Activated CD8-positive, alpha-beta memory T cell treated with anti-CD3 and anti-CD28 coated beads for 1 hour (primary cell): Measurements from ENCODE around the gene DDX53.

ENCODE experiments used
- DNase-seq, 2 donors: peaks; one replicate each; pipeline ENCODE4 v3.0.0-alpha.2; 2020; ENCODE audit warnings: low read depth in 1 of 2; ENCODE audit errors: extremely low read depth in 1 of 2

DDX53 gene

DNA sequence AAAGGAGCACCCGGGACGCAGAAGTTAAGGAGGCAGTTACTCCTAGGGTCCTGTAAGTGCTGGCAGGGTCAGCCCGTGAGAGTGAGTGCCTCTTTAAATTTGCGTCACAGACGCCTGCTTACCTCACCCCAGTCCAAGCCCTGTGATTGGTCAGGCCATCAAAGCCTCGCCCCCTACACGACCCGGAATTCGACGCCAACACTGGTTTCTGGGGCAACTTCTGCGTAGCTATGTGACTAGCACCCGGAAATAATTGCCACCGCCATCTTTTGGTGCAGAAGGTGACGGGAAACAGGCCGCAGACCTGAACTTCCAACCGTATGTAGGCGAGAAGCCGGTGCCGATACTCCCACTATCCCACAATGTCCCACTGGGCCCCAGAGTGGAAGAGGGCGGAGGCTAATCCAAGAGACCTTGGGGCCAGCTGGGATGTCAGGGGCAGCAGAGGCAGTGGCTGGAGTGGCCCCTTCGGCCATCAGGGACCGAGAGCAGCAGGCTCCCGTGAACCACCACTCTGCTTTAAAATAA lies at the start of gene DDX53:
Gene DDX53 (plus strand): TSS at position 265 of the 528 bp plus-strand sequence. CDS start 98 bp downstream, at position 363.
- no peak for DNase-seq

DNA sequence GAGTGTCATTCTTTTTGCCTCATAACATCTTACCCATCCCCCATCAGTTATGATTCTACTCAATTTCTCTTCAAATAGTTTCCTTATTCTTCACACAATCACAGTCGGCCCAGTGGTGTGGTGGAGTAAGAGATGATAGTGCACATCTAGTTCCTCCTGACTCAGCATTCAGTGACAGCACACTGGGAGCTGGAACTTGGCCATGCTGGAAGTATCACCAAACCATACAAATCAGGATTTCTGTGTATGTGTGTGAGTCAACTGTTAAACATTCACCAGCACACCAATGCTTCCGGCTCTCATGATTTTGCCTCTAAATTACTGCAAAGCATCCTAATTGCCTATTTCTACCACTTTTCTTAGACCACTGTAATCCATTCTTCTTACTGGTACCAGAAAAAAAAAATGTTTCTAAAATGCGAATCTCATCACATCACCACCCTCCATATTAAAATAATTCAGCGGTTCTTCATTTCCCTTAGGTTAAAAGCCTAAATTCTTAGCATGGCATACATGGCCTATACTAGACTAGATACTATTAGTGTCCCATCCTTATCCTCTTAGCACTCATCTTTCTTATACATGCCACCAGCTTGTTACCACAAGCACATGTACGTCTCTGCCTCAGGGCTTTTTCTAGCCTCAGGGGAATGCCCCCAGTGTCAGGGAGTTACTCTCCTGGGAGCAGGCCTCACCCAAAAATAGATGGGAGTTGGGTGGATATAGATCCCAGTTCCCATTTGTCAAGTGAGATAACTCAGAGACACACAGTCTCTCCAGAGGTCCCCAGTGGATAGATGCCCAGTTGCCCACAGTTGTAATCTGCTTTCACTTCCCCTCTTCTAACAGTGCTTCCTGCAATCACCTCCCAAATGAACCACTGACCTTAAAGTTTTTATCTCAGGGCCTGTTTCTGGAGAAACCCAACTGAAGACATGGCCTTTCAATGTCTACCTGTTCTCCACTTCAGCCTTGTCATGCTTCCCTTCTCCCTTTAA lies 49.2 kb upstream of the DDX53 start:
- DNase-seq, result no peak

DNA sequence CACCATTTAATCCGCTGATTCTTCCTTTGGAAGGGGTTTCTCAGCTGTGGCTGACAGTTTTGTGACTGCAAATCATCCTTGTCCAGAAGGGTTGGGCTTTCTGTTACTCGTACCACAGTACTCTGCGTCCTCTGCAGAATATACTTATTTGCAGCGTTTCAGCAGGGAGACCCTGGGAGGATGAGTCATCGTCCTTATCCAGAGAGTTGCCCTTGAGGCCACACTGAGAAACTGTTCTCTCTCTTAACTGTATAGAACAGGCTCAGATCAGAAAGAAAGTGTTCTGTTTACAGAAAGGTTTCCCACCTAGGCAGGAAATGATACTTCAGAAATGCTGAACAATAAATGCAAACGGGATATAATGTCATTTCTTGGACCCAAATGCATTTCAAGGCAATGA lies 47.8 kb upstream of the DDX53 start:
- no peak for DNase-seq

DNA sequence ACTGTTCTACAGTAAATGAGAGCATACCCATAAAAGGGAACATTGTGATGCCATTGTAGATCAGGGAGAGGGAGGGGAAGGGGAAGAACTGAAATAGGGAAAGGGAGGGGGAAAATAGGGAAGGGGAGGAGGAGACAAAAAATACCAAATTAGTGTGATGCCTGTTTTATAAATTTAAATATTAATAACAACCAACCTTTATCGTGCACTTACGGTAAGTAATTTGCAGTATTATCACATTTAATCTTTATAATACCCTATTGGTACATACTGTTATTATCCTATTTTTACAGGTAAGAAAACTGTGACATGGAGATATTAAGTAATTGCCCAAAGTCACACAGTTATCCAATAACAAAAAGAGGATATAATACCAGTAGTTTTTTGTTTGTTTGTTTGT lies 41.5 kb upstream of the DDX53 start:
- DNase-seq, result no peak

DNA sequence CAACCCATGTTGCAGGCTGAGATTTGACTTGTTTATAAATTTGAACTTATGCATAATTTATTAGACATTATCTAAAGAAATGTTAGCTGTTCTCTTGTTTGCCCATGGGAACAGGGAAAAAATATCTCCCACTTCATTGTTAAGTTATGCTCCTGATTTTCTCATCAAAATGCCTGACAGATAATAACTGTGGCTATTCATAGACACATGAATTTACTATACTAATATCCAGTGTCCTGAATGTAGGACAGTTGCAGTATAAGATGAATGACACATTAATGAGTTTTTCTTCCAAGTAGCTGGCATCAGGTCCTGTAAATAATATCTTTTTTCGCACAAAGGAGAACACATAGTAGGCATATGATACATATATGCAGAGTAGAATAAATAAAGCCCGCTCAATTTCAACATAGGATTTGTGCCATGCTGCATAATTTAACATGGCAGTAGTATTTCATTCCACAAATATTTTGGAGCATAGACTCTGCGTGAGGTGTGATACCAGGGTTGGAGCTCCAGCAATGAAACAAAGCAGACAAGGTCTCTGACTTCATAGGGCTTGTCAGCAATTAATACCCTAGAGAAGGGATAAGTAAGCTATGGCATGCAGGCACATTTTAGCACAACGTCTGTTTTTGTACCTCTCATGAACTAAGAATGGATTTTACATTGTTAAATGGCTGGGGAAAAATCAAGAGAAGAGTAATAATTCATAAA lies 40.4 kb upstream of the DDX53 start:
- DNase-seq, result no peak

DNA sequence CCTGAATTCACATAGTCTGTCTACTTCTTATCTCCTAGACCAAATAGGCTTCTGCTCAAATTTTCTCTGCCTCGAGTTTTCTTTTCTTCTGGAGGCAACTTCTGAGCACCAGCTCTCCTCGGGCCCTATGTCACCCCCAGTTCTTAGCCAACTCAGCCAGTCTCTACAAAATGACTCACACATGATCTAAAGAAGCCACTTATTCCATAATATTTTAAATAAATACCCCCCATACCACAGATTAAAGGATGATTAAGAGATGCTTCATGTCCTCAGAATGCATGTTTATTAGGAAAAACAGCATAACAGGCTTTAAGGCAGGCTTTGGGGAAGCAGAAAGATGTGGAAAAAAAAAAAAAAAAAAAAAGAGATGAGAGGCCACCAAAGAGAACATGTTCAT lies 36.6 kb upstream of the DDX53 start:
- DNase-seq, result no peak

DNA sequence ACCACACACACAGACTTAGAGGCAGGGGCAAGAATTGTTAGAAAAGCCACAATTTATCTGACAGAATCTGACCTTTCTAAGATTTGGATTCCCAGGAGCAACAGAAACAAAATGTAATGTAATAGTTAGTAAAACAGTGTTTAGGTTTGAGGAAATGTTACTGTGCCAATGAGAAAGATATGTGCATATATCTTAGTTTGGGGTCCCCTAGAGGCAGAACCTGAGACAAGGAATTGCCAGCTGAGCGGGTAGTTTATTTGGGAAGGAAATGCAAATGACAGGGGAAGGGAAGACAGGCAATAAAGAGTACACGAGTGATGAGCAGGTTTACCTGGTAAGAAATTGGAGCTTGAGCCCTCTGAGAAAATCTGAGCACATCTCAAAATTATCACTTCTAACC lies 31.3 kb upstream of the DDX53 start:
- DNase-seq, result no peak

DNA sequence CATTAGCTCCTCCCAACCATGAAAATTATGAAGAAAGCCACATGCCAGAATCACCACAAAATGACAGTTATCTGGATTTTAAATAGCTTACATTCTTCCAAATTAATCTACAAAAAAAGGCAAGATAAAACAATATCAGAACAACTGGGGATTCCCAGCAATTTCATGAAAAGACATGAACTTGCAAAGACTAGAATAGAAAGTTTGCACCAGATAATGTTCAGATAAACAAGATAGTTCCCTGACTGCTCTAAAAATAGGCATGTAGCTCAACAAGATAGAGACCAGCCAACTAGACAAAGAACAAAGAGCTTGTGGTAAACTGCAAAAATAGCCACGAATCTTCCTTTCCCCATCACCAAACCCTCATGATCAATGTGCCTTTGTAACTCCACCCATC lies 30.3 kb upstream of the DDX53 start:
- no peak for DNase-seq

DNA sequence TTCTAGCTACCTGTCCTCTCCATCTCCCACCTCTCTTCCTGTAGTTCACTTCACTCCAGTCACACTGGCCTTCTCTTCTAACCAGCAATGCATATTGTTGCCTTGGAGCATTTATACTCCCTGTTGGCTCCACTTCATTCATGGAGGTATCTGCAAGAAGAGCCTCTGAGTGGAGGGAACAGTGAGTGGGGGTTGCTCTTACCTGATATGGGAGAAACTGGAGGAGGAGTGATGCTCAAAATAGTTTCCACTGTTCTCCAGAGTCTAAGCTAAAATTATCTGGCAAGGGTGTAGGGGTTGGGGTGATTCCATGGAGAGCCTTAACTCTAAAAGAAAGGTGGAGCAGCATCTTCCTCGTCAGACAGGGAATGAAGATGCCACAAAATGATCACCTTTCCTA lies 28.9 kb upstream of the DDX53 start:
- DNase-seq, result no peak

DNA sequence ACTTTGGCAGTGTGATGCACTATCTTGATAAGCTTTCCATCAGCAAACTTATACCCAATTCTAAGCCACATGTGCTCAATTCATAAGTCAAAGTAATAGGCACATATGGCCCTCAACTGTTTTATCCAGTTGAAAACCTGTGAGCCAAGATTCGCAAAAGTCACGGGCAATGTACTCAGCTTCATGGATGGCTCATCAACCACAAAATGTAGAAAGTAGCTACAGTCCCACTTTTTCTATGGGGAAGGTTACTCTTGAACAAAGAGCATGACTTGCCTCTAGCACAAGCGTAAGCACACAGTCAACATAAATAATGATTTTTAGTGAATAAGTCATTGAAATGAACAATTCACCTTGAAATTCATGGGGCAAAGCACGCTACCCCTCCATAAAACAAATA lies 25.1 kb upstream of the DDX53 start:
- DNase-seq, result no peak

DNA sequence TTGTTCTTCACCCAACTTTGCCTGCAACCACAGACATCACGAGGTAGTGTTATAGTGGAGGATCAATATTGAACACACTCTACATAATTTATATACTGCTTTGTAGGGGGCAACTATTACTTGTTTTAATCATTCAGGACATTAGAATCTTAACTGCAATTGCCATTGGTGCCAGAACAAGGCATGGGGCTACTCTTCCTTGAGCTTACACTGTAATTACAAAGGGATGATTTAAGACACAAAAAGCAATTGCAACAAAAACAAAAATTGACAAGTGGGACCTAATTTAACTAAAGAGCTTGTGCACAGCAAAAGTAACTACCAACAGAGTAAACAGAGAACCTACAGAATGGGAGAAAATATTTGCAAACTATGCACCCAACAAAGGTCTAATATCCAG lies 24.0 kb upstream of the DDX53 start:
- DNase-seq, result no peak

DNA sequence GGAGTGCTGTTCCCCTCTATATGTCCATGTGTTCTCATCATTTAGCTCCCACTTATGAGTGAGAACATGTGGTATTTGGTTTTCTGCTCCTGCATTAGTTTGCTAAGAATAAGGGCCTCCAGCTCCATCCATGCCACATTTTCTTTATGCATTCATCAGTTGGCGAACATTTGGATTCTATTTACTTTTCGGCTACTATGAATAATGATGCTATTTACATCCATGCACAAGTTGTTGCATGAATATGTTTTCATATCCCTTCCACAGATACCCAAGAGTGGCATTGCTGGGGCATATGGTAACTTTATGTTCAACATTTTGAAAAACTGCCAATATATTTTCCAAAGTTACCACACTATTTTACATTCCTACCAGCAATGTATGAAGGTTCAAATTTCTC lies 13.8 kb upstream of the DDX53 start:
- DNase-seq, result no peak

DNA sequence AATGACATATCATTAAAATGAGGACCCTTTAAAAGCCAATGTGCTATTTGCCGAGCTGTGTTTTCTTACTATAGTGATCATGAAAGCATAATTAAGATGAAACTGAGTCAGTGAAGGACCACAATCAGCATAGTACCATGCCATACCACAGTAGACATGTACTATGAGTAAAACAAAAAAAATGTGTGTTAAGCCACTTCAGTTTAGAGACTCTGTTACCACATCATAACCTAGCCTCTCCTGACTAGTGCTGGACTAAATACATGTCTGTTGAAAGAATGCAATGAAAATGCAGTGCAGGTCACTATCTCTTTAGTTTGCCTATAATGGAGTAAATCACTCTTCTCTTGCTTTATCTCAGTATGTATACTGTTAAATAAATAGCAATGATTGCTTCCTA lies 12.3 kb upstream of the DDX53 start:
- no peak for DNase-seq

DNA sequence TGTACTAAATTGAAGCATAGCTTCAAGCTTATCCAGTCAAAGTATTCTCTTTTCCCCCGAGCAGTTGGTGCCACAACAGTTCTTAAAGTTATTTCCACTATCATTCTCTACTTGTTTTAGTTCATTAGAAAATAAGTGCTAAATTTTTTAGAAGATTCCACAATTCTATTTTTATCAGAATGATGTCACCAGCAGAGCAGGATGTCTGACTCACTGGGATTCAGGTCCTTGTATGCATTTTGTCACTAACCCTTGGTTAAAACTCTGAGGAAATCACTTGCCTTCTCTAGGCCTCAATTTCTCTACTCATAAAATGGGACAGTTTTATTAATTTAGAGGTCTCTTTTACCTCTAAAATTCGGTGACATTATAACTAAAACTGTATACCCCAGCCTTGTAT lies 3.4 kb downstream of the DDX53 start:
- no peak for DNase-seq

DNA sequence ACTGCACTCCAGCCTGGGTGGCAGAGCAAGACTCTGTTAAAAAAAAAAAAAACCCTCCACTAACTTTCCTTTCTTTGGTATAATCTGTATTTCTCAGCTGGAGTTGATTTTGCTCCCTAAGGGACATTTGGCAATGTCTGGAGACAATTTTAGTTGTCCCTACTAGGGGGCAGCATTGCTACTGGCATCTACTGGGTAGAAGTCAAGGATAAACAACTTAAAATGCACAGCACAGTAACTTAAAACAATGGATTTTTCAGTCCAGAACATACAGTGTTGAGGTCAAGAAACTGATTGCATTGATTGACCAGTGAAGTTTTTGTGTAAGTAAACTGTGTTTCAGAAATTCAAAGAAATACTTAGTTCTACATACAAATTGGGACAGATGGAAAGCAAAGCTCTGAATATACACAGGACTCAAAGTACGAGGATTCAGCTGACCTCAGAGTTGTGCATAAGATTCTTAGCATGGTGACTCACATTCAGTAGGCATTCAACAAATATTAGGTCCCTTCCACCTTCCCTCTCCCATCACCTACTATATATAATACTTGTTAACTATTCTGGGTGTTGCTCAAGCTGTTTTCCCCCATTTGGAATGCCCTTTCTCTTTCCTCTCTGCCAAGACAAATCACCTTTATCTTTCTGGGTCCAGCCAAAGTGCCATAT lies 8.8 kb downstream of the DDX53 start:
- DNase-seq, result no peak

DNA sequence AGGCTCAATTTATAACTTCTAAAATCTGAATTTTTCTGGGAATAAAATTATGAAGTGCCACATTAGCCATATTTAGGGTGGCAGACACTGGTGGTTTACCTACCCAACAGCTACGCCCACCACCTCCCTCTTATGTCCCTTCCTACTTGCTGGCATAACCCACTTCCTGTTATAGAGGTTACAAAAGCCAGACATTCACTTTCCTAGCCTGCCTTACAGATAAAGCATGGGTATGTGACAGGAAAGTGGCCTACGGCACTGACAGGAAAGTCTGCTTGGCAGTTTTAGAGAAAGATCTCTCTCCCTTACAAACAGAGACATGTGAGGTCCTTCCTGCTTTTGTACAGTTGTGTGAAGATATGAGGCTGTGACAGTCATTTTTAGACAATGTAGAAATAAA lies 12.4 kb downstream of the DDX53 start:
- no peak for DNase-seq

DNA sequence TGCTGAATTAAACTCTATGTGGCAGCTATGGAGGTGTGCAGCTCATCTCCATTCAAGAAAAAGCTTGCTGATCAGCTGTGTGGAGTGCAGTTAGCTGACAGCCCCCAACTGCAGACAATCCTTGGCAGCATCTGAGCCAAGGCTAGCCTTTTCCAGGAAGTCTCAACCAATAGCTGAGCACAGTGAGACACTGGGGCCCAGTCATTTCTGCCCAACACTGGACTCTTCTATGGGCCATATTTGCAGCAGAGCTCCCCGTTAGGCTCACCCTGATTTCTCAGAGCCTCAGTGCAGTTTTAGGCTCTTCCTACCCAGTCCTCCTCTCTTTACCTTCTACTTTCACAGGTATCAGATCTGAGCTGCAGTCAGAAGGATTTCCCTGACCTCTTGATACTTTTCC lies 12.9 kb downstream of the DDX53 start:
- no peak for DNase-seq

DNA sequence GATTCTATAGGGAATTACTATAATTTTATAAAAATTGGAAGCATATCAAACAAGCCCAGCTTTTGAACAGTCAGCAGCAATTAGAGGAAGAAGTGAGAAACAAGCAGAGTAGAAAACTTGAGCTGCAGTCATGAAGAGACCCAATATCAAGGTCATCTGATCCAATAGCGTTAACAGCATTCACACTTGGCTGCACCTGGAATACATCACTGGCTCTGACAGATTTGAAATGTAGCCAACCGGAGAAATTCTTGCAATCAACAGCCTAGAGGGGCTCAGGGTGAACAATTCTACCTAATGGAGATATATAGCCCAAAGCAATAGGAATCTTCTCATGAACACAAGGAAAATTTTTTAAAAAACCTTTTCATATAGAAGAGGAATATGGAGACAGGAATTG lies 13.6 kb downstream of the DDX53 start:
- DNase-seq, result no peak

DNA sequence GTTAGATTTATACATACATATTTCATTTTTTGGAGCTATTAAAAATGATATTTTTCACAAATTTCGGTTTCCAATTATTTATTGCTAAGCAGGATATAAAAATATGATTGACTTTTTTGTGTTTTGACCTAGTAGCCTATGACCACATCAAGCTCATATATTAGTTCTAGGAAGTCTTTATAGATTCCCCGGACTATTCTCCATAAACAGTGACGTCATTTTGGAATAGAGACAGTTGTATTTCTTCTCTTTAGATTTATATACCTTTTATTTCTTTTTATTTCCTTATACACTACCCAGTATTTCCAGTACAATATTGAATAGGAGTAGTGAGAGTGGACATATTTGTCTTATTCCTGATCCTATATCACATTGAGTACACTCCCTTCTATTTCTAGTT lies 31.8 kb downstream of the DDX53 start:
- DNase-seq, result no peak

DNA sequence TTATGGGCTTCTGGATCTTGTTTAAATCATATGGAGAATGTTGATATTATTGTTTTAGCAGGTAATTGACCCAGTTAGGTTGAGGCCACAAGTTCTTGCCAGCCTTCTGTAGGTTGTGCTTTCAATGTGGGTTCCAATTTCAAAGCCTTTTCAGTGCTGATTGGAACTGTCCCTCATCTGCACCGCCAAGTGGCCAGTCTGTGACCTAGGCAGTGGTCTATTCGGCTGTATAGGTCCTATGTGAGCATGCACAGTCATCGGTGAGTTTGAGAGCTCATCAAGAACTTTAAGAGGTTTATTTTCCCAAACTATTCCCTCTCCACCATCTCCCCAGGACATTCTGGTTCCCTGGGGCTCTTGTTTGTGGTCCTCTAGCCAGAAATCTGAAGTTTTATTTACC lies 35.7 kb downstream of the DDX53 start:
- no peak for DNase-seq

DNA sequence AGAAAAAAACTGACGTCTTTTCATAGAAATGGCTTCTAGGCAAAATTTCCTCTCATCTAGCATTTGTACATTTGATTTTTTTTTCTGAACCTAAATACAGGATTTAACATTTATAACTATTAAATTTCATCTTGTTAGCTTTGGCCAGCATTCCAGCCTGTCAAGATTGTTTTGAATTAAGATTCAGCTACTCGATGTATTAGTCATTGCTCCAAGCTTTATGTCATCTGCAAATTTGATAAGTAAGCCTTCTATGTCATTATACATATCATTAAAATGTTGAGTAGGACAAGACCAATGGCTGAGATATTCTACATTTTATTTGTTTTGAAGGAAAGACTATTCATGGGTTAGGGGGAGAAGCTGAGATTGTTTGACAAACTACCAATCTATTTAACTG lies 46.7 kb downstream of the DDX53 start:
- no peak for DNase-seq
